Glutamatergic neuron (in vitro differentiated cells): Measurements from ENCODE around the gene DNAJC6. TPM values are rescaled to one million over a fixed set of nuclear protein-coding genes. Genes with fewer than 3 reads are reported as not detected.
A peak's percentile ranks its signal among the peaks of the same experiment; 100 is the strongest.

ENCODE experiments used
- DNase-seq: peaks from one replicate; pipeline ENCODE4 v3.0.0; 2022
- H3K27ac Mint-ChIP-seq: one replicate; pipeline ENCODE4 v1.8.0; 2020; ENCODE audit warnings: mild to moderate bottlenecking, mixed read lengths, inconsistent platforms; ENCODE audit not compliant: unreplicated experiment
- H3K27me3 Mint-ChIP-seq: one replicate; pipeline ENCODE4 v1.8.0; 2020; ENCODE audit warnings: mild to moderate bottlenecking, moderate library complexity, mixed read lengths, inconsistent platforms; ENCODE audit not compliant: unreplicated experiment
- H3K36me3 Mint-ChIP-seq: one replicate; pipeline ENCODE4 v1.8.0; 2020; ENCODE audit warnings: mild to moderate bottlenecking, mixed read lengths, inconsistent platforms; ENCODE audit not compliant: unreplicated experiment
- H3K4me1 Mint-ChIP-seq: one replicate; pipeline ENCODE4 v1.8.0; 2020; ENCODE audit warnings: mild to moderate bottlenecking, low read depth, mixed read lengths, inconsistent platforms; ENCODE audit not compliant: unreplicated experiment
- H3K4me3 Mint-ChIP-seq: one replicate; pipeline ENCODE4 v1.8.0; 2020; ENCODE audit warnings: mild to moderate bottlenecking, mixed read lengths, inconsistent platforms; ENCODE audit not compliant: unreplicated experiment
- H3K9me3 Mint-ChIP-seq: one replicate; pipeline ENCODE4 v1.8.0; 2020; ENCODE audit warnings: mild to moderate bottlenecking, moderate library complexity, mixed read lengths, inconsistent platforms; ENCODE audit not compliant: unreplicated experiment
- CTCF ChIP-seq: fragments of 200-600 bp; sonication (generic); IDR thresholded peaks from one replicate; pipeline ENCODE4 v1.5.0; 2021; ENCODE audit not compliant: partially characterized antibody, unreplicated experiment
- total RNA-seq: library from RNA; stranded (reverse); fragmentation: NEBNext Ultra II Directional; extraction: Animal tissue kit (Norgen Biotek cat#: 25700); gene quantifications from one replicate; pipeline ENCODE4 v1.2.1, GENCODE V29; 2021; ENCODE audit not compliant: unreplicated experiment

Gene DNAJC6
- total RNA-seq, 1 donor from 2014 or later = 54.6 TPM

GRCh38 chr1:65419681-65420589, 110.6 kb downstream of the DNAJC6 start:
- DNase-seq = peak; percentile 99
- no peak for TF ChIP-seq CTCF
- peaks cover 3% of the 10 kb centered on the region for H3K27me3 Mint-ChIP-seq
- peak overlapping the region; percentile 89 for H3K27ac Mint-ChIP-seq
- H3K9me3 Mint-ChIP-seq = peaks cover 8% of the 10 kb centered on the region
- peak overlapping the region; percentile 95 for H3K4me3 Mint-ChIP-seq
- no peaks in the 10 kb centered on the region for H3K36me3 Mint-ChIP-seq
- H3K4me1 Mint-ChIP-seq = peaks cover 7% of the 10 kb centered on the region

GRCh38 chr1:65420590-65421350, 111.4 kb downstream of the DNAJC6 start, which contains the start of the genes LEPR and LEPROT:
Gene LEPR, plus strand, starts transcription at chr1:65420668. Its CDS starts 144,898 bp downstream, at chr1:65565566.
Gene LEPROT, plus strand, starts transcription at chr1:65420668. Its CDS starts 57 bp downstream, at chr1:65420725.
- Mint-ChIP-seq H3K4me3 (peak within 1 kb of the TSS; percentile 95), H3K27me3 (peaks cover 3% of the 10 kb centered on the region), H3K4me1 (peaks cover 7% of the 10 kb centered on the region), H3K36me3 (no peaks in the 10 kb centered on the region), H3K27ac (peak within 1 kb of the TSS; percentile 89), H3K9me3 (peaks cover 8% of the 10 kb centered on the region)
- peak; percentile 81 for DNase-seq
- no peak for TF ChIP-seq CTCF

DNA sequence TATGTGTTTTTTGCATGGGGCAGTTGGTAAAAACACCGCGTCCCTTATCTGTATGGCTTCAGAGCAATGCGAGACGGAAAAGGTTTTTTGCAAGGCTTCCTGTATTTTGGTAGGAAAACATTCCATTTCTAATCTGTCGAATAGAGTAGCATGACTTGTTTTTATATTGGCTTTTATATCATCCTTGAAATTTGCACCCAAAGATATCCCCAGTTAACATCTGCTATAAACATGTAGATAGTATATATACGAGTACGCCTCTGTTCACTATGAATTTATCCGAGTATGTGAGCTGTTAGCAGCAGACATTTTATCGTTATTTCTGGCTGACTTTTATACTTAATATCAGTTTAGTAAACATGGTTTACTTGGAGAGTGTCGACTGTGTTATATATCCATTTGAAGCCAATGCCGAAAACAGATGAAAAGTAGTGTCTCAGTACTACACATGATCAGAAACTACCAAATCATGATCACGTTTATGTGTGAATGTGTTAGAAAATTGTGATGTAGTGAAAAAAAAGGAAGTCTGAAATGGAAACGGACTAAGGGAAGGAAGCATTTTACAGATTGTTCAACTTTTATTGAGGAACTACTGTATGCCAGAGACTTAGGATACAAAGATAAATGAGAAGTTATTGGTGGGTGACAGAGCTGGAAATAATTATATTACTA, 112.1 kb downstream of the DNAJC6 start:
- H3K4me3 Mint-ChIP-seq = no peak overlapping the region
- H3K9me3 Mint-ChIP-seq = peaks cover 8% of the 10 kb centered on the region
- DNase-seq = no peak
- H3K36me3 Mint-ChIP-seq = no peaks in the 10 kb centered on the region
- TF ChIP-seq CTCF = no peak
- H3K4me1 Mint-ChIP-seq = peaks cover 7% of the 10 kb centered on the region
- peaks cover 3% of the 10 kb centered on the region for H3K27me3 Mint-ChIP-seq
- no peak overlapping the region for H3K27ac Mint-ChIP-seq

- H3K4me3 Mint-ChIP-seq = no peak overlapping the region
- H3K9me3 Mint-ChIP-seq = peaks cover 8% of the 10 kb centered on the region
- no peak for DNase-seq
- H3K27ac Mint-ChIP-seq = peak overlapping the region; percentile 12
- H3K27me3 Mint-ChIP-seq = peaks cover 3% of the 10 kb centered on the region
- TF ChIP-seq CTCF = no peak
- H3K4me1 Mint-ChIP-seq = peaks cover 7% of the 10 kb centered on the region
- H3K36me3 Mint-ChIP-seq = no peaks in the 10 kb centered on the region
Measured at GRCh38 chr1:65422241-65423203, 113.2 kb downstream of the DNAJC6 start.
